Bronchial epithelial cell (primary cell): Measurements from ENCODE around the gene MRPL1. TPM values are rescaled to one million over a fixed set of nuclear protein-coding genes. Genes with fewer than 3 reads are reported as not detected.

Experiments used
- DNase-seq: peaks from one replicate; pipeline ENCODE4 v3.0.0-alpha.2; 2010; ENCODE audit warnings: low read depth
- FAIRE-seq: peaks from 2 replicates; lab custom pipeline; 2011; peaks lifted over from hg19 to GRCh38; lab: Jason Lieb, UNC
- H3K27me3 ChIP-seq: 2 replicates; pipeline ENCODE4 v1.5.1; 2011; ENCODE audit warnings: low read length; ENCODE audit not compliant: control insufficient read depth, insufficient read depth
- H3K36me3 ChIP-seq: 2 replicates; pipeline ENCODE4 v1.5.1; 2011; ENCODE audit warnings: low read length; ENCODE audit not compliant: control insufficient read depth, insufficient read depth
- H3K4me3 ChIP-seq: 2 replicates; pipeline ENCODE4 v1.5.1; 2011; ENCODE audit warnings: mild to moderate bottlenecking, low read depth, low read length, control low read depth
- total RNA-seq: library from RNA; depleted of rRNA; stranded (reverse); fragments of >200 nt; gene quantifications from 2 replicates; pipeline ENCODE4 v1.2.1, GENCODE V29; 2014
- TF ChIP-seq, protein P1 (sequence below): IDR thresholded peaks from 2 replicates; pipeline ENCODE4 v1.5.1; 2011; ENCODE audit warnings: mild to moderate bottlenecking, moderate library complexity, low read length, control low read depth, inconsistent platforms; ENCODE audit not compliant: insufficient read depth, severe bottlenecking

The MRPL1 gene
- total RNA-seq, 1 donor from 2014 or later, result 24.7 TPM

DNA sequence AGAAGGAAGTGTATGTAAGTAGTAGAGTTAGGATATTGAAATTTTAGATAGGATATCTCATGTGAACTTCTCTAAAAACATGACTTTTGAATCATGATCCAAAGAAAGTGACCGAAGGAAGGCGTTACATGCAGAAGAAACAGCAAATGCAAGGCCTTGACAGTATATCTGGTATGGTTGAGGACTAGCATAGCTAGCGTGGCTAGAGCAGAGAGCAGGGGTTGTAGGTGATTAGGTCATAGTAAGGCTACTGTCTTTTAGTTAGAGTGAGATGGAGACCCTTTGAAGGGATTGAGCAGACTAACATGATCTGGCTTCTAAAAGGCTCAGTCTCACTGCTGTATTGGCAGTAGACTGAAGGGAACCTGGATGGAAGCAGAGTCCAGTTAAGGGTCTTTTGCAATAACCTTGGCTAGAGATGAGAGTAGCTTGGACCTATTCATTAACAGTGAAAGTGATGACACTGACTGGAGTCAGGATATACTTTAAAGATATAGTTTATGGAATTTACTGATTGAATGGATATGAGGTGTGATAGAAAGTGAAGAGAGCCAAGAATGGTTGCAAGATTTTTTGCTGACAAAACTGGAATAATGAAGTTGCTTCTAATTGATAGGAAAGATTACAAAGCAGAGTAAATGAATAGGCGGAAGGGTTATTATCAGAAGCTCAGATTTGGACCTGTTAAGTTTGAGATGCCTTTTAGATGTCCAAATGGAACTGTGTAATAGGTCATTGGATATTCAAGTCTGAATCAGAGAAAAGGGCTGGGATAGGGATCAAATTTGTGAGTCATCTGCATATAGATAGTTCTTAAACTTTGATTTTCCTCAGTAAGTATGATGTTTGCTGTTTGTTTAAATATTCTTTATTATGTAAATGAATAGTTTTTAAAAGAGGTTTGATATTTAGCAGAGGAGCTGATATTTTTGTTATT is 59.8 kb downstream of the MRPL1 start:
- TF ChIP-seq, protein P1, sequence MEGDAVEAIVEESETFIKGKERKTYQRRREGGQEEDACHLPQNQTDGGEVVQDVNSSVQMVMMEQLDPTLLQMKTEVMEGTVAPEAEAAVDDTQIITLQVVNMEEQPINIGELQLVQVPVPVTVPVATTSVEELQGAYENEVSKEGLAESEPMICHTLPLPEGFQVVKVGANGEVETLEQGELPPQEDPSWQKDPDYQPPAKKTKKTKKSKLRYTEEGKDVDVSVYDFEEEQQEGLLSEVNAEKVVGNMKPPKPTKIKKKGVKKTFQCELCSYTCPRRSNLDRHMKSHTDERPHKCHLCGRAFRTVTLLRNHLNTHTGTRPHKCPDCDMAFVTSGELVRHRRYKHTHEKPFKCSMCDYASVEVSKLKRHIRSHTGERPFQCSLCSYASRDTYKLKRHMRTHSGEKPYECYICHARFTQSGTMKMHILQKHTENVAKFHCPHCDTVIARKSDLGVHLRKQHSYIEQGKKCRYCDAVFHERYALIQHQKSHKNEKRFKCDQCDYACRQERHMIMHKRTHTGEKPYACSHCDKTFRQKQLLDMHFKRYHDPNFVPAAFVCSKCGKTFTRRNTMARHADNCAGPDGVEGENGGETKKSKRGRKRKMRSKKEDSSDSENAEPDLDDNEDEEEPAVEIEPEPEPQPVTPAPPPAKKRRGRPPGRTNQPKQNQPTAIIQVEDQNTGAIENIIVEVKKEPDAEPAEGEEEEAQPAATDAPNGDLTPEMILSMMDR, result no peak
- H3K27me3 ChIP-seq, result no peaks in the 10 kb centered on the region
- FAIRE-seq (no peak), DNase-seq (peak; percentile 72)
- H3K36me3 ChIP-seq, result no peaks in the 10 kb centered on the region
- H3K4me3 ChIP-seq, result no peak overlapping the region

DNA sequence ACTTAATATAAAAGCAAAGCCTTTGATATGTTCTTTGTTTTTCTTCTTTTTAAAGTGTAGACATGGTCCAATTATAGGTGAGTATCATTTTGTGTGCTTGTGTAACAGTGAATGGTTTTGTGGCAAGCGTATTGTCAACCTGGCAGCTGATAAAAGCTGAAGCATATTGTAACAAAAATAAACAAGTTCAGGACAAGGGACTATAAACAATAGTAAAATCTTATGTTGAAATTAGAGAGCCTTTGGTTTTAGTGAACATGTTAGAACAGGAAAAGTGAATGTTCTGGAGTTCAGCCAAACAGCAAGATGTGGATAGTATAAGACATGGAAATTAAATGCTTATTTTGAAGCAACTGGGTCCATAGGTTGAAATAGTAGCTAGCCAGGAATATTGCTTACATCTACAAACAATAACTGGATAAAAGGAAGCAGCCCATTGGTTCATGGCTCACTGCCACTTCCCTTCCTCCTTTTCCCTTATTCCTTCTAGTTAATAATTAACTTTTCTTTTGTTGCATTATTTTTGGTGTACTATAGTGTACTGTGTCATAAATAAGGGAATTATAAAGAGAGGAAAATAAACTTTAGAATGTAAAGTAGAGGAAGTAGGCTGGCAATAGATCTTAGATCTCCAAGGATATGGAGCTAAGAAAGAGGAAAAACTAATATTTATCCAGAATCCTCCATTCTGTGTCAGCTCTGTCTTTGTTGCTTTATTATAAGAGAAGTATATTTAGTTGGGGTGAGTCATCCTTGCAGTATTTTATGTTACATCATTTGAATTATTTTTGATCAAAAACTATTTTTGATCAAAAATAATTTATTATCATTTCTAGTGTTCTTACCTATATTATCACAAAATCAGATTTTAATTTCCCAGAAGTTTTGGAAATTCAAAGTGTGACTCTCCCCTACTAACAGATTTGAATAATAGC is 65.6 kb downstream of the MRPL1 start:
- peak; percentile 96 for DNase-seq
- no peaks in the 10 kb centered on the region for H3K27me3 ChIP-seq
- no peak overlapping the region for H3K4me3 ChIP-seq
- TF ChIP-seq, protein P1, result no peak
- no peak for FAIRE-seq
- no peaks in the 10 kb centered on the region for H3K36me3 ChIP-seq

DNA sequence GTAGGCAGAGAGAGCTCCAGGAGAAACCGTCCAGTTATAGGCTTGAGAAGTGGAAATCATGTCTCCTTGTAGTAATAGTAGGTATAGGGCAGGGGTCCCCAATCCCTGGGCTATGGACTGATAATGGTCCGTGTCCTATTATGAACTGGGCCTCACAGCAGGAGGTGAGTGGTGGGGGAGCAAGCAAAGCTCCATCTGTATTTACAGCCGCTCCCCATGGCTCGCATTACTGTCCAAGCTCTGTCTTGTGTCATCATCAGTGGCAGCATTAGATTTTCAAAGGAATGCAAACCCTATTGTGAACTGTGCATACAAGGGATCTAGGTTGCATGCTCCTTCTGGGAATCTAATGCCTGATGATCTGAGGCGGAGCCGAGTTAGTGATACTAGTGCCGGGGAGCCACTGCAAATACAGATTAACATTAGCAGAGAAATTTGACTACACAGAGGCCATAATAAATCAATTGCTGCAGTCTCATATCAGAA is 67.6 kb downstream of the MRPL1 start:
- FAIRE-seq, result no peak

DNA sequence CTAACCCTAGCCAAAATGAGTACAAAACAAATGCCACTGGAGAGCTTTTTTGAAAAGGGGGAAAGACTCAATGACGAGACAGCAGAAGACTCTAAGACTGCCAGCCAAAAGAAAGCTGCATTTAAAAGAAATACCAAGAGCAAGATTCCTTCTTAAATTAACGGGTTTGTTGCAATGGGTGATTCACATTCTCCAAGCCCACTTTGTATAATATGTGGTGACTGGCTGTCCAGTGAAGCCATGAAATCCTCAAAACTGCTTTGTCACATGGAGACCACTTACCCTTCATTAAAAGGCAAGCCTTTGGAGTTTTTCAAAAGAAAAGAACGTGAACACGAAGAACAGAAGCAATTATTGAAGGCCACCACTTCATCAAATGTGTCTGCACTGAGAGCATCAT is 68.2 kb downstream of the MRPL1 start:
- FAIRE-seq, result no peak
- Histone ChIP-seq H3K4me3 (no peak overlapping the region), H3K27me3 (no peaks in the 10 kb centered on the region), H3K36me3 (peaks cover 1% of the 10 kb centered on the region)
- TF ChIP-seq, protein P1, result no peak
- DNase-seq, result no peak

More for the DNA sequence above, 67.6 kb downstream of the MRPL1 start:
- DNase-seq, result no peak
- no peaks in the 10 kb centered on the region for H3K27me3 ChIP-seq
- TF ChIP-seq, protein P1, result no peak
- H3K36me3 ChIP-seq, result peaks cover 1% of the 10 kb centered on the region
- no peak overlapping the region for H3K4me3 ChIP-seq

DNA sequence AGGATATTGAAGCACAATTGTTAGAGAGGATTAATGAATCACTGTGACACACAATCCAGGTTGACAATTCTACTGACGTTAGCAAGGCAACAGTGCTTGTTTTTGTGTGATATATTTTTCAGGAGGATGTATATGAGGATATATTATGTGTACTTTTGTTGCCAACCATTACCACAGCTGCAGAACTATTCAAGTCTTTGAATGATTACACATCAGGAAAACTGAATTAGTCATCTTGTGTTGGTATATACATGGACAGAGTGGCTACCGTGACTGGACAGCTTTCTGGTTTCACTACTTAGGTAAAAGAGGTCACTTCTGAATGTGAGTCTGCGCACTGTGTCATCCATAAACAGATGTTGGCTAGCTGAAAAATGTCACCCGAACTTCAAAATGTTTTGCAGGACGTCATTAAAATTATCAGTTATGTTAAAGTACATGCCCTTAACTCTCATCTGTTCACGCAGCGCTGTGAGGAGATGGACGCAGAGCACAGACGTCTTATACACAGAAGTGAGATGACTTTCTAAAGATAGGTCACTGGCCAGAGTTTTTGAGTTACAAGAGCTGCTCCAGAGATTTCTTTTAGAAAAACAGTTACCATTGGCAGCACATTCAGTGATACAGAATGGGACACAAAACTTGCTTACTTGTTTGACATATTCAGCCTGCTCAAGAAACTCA is 69.0 kb downstream of the MRPL1 start:
- H3K36me3 ChIP-seq, result peaks cover 1% of the 10 kb centered on the region
- FAIRE-seq (no peak), DNase-seq (peak; percentile 95)
- TF ChIP-seq, protein P1, result no peak
- no peaks in the 10 kb centered on the region for H3K27me3 ChIP-seq
- no peak overlapping the region for H3K4me3 ChIP-seq
